Thyroid gland (tissue), 4 donors: ENCODE results near the gene EPYC. TPM values are rescaled to one million over a fixed set of nuclear protein-coding genes. Genes with fewer than 3 reads are reported as not detected.

Source experiments
- DNase-seq, 2 donors: peaks; one replicate each; pipeline ENCODE4 v3.0.0-alpha.2; 2019
- H3K27ac ChIP-seq, 3 donors: fragments of 200-600 bp; sonication (generic); 1 replicate in 2 of 3; 2 replicates in 1 of 3; pipeline ENCODE4 v1.5.1; 2016 to 2019; ENCODE audit warnings: mild to moderate bottlenecking in 1 of 3, moderate library complexity in 1 of 3
- H3K27me3 ChIP-seq: fragments of 200-600 bp; sonication (generic); one replicate; pipeline ENCODE4 v1.5.1; 2019
- H3K36me3 ChIP-seq, 2 donors: fragments of 200-600 bp; sonication (generic); one replicate each; pipeline ENCODE4 v1.5.1; 2016 to 2019
- H3K4me1 ChIP-seq, 2 donors: fragments of 200-600 bp; sonication (generic); one replicate each; pipeline ENCODE4 v1.5.1; 2017 to 2019
- H3K4me3 ChIP-seq, 3 donors: fragments of 200-600 bp; sonication (generic); replicated peaks in 1 of 3; 1 replicate in 2 of 3; 2 replicates in 1 of 3; pipeline ENCODE4 v1.5.1; 2016; ENCODE audit warnings: mild to moderate bottlenecking in 1 of 3
- H3K9me3 ChIP-seq: fragments of 200-600 bp; sonication (generic); one replicate; pipeline ENCODE4 v1.5.1; 2017
- POLR2A ChIP-seq, 2 donors: fragments of 450-650 bp; IDR thresholded peaks; one replicate each; pipeline ENCODE4 v1.6.1; 2017; ENCODE audit warnings: antibody characterized with exemption in 2 of 2, mild to moderate bottlenecking in 2 of 2, moderate library complexity in 1 of 2
- WGBS, 2 donors: methylation state at CpG; one replicate each; pipeline ENCODE4 v1.1.5; 2017; 5-methylcytosine and 5-hydroxymethylcytosine counted together
- intact Hi-C: fragments of 100-400 bp; cut with DNase I; formaldehyde crosslinking; loops from one replicate; pipeline ENCODE4 v1.15.1; 2023
- total RNA-seq, 4 donors: library from RNA; depleted of rRNA; stranded (reverse); fragments of >200 nt; gene quantifications; one replicate each; pipeline ENCODE4 v1.2.3, GENCODE V29; 2016
- TF ChIP-seq, protein P1 (sequence below), 6 experiments: fragments of 200-600 bp in 3 of 6; fragments of 450-650 bp in 3 of 6; sonication (generic) in 3 of 6; IDR thresholded peaks; one replicate each; pipeline ENCODE4 v1.5.1; 2016 to 2019; ENCODE audit warnings: antibody characterized with exemption in 6 of 6, mild to moderate bottlenecking in 2 of 6, inconsistent platforms in 1 of 6, moderate library complexity in 1 of 6

EPYC gene
- total RNA-seq, 4 donors from 2014 or later, result not detected

DNA sequence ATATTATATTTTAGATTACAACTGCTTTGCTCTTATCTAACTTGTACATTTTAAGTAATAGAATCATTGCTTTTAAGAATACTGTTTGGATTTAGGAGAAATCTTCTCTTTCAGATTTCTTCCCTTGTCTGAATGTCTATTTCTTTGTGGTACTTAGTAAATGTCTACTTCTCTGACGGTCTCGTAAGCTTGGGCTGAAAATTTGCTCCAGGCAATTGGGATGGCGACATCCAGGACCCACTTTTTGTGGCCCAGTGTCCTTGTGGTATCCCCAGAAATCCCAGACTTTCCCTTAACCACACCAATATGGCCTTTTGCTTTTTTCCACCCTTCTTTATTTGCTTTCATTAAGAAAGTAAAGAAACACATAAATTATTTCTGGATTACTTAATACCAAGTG is 25.8 kb downstream of the EPYC start:
- no peaks in the 10 kb centered on the region for H3K9me3 ChIP-seq
- intact Hi-C loops, result no loop called here
- DNase-seq, result no peak
- no peak overlapping the region for H3K4me3 ChIP-seq
- no peak for TF ChIP-seq POLR2A (IDR thresholded peaks at IDR 0.05)
- TF ChIP-seq, protein P1, sequence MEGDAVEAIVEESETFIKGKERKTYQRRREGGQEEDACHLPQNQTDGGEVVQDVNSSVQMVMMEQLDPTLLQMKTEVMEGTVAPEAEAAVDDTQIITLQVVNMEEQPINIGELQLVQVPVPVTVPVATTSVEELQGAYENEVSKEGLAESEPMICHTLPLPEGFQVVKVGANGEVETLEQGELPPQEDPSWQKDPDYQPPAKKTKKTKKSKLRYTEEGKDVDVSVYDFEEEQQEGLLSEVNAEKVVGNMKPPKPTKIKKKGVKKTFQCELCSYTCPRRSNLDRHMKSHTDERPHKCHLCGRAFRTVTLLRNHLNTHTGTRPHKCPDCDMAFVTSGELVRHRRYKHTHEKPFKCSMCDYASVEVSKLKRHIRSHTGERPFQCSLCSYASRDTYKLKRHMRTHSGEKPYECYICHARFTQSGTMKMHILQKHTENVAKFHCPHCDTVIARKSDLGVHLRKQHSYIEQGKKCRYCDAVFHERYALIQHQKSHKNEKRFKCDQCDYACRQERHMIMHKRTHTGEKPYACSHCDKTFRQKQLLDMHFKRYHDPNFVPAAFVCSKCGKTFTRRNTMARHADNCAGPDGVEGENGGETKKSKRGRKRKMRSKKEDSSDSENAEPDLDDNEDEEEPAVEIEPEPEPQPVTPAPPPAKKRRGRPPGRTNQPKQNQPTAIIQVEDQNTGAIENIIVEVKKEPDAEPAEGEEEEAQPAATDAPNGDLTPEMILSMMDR (IDR thresholded peaks at IDR 0.05), result no peak
- H3K4me1 ChIP-seq, result no peaks in the 10 kb centered on the region
- H3K36me3 ChIP-seq, result no peaks in the 10 kb centered on the region
- H3K27ac ChIP-seq, result no peak overlapping the region
- WGBS, 2 donors, result 88 to 91% methylated on average over 3 of the region's 3 CpGs
- no peaks in the 10 kb centered on the region for H3K27me3 ChIP-seq

DNA sequence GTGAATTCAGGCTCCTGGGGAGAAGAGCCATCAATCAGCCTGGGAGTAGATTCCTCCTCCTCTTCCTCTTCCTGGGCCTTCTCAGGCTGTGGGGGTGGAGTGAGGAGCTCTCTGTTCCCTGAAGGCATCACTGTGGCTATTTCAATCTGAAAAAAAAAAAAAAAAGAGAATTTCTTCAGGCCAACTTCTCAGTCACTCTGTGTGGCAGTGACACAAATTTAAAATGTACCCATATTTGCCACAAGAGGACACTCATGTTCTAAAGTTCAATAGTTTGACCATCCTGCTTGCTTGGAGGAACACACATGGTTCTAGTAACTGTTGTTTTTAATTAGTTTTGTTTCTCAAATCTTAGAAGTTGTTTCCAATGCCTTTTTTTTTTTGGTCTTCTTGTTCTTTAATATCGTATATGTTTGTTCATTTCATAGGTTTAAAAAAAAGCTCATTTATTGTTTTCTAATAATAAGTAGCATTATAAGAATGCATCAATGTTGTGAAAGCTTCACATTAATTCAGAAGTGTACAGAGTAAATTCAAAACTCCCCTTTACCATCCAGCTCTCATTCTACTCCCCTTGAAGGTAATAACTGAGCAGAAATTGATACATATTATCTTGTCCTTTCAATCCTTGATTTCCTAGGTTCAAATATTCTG is 26.5 kb downstream of the EPYC start:
- H3K27ac ChIP-seq, result no peak overlapping the region
- H3K36me3 ChIP-seq, result no peaks in the 10 kb centered on the region
- 54 to 58% methylated on average over 1 of the region's 1 CpG for WGBS, 2 donors
- no peaks in the 10 kb centered on the region for H3K4me1 ChIP-seq
- H3K4me3 ChIP-seq, result no peak overlapping the region
- intact Hi-C loops, result no loop called here
- H3K27me3 ChIP-seq, result no peaks in the 10 kb centered on the region
- no peaks in the 10 kb centered on the region for H3K9me3 ChIP-seq
- no peak for TF ChIP-seq POLR2A (IDR thresholded peaks at IDR 0.05)
- TF ChIP-seq, protein P1 (IDR thresholded peaks at IDR 0.05), result peak in 4 of 6 experiments; percentile 17 to 68 (median 55)
- DNase-seq, result no peak

DNA sequence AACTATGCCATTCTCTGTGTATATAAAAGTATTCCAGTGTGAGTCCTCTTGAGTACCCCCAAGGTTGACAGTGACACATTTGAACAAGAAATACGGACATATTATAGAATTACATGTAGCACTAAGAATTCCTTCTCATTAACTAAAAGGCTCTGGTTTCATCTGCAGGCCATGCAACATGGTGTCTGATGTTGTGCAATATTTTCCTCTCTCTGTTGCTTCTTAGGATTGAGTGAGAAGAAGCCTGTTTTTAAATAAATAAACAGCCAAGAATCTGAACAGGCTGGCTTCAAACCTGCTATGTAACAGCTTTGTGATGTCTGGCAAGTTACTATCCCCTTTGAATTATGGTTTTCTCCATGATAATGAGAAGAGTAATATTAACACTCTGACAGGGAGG is 27.5 kb downstream of the EPYC start:
- TF ChIP-seq, protein P1 (IDR thresholded peaks at IDR 0.05), result no peak
- TF ChIP-seq POLR2A (IDR thresholded peaks at IDR 0.05), result no peak
- DNase-seq, result no peak
- no peaks in the 10 kb centered on the region for H3K27me3 ChIP-seq
- no peaks in the 10 kb centered on the region for H3K36me3 ChIP-seq
- H3K4me1 ChIP-seq, result no peaks in the 10 kb centered on the region
- no peak overlapping the region for H3K27ac ChIP-seq
- WGBS, 2 donors, result 72 to 93% methylated on average over 1 of the region's 1 CpG
- intact Hi-C loops, result no loop called here
- no peak overlapping the region for H3K4me3 ChIP-seq
- no peaks in the 10 kb centered on the region for H3K9me3 ChIP-seq

DNA sequence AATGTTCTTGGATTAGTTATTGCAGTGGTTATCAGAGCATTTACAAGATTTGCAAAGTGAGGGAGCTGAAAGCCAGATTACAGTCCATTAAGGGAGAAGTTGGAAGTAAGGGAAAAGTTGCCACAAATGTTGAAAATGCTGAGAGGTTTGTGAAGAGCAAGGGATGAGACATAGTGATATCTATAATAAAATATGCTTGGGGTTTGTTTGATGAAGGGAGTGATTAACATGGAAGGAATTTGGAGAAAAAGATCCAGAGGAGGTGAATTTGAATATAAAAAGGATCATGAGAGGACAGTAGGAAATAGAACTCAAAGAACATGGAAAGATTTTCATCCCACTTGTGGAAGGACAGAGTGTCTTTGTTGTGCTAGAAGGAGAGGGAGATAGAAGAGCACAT is 30.5 kb downstream of the EPYC start:
- DNase-seq, result no peak
- Histone ChIP-seq H3K27me3 (no peaks in the 10 kb centered on the region), H3K4me1 (no peaks in the 10 kb centered on the region), H3K4me3 (no peak overlapping the region), H3K27ac (no peak overlapping the region), H3K9me3 (no peaks in the 10 kb centered on the region), H3K36me3 (no peaks in the 10 kb centered on the region)
- TF ChIP-seq, protein P1 (IDR thresholded peaks at IDR 0.05), result no peak
- no peak for TF ChIP-seq POLR2A (IDR thresholded peaks at IDR 0.05)
- intact Hi-C loops, result no loop called here

DNA sequence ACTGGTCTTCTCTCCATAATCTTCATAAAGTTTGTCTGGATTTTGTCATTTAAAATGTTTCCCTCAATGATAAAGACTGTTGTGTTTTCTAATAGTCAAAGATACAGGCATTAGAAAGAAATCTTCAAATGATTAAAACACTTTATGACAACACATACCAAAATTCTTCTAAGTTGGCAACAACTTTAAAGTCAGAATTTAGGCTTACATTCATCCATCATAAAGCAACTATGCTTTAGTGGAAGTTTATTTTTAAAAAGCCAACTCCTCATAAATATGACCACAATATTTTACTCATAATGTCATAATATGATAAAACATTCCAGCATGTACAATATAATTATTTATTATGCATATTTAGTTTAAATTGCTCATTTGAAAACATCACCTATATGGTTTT is 32.5 kb downstream of the EPYC start:
- Histone ChIP-seq H3K4me1 (no peaks in the 10 kb centered on the region), H3K36me3 (no peaks in the 10 kb centered on the region), H3K27ac (no peak overlapping the region), H3K9me3 (no peaks in the 10 kb centered on the region), H3K4me3 (no peak overlapping the region), H3K27me3 (no peaks in the 10 kb centered on the region)
- TF ChIP-seq, protein P1 (IDR thresholded peaks at IDR 0.05), result no peak
- TF ChIP-seq POLR2A (IDR thresholded peaks at IDR 0.05), result no peak
- DNase-seq, result no peak
- intact Hi-C loops, result no loop called here
